Omental fat pad (tissue), 4 donors: ENCODE results near the gene PTPRD. TPM values are rescaled to one million over a fixed set of nuclear protein-coding genes. Genes with fewer than 3 reads are reported as not detected.

Source experiments
- ATAC-seq: fragments of 150-250 bp; one replicate; pipeline ENCODE4 v1.9.1; 2016; ENCODE audit warnings: mild to moderate bottlenecking, moderate library complexity; ENCODE audit not compliant: low FRiP score
- DNase-seq: peaks from one replicate; pipeline ENCODE4 v3.0.0-alpha.2; 2019; ENCODE audit warnings: low spot score
- CTCF ChIP-seq, 3 donors: fragments of 450-650 bp; IDR thresholded peaks; one replicate each; pipeline ENCODE4 v1.5.1; 2016 to 2017; ENCODE audit warnings: antibody characterized with exemption in 3 of 3, mild to moderate bottlenecking in 3 of 3, moderate library complexity in 2 of 3
- total RNA-seq, 4 donors: library from RNA; depleted of rRNA; stranded (reverse); fragments of >200 nt; gene quantifications; one replicate each; pipeline ENCODE4 v1.1.0, GENCODE V29; 2016

The PTPRD gene
- total RNA-seq, 4 donors from 2014 or later, result 3.5 to 34.2 (median 11.2) TPM

- ATAC-seq, result no peak
- no peak for DNase-seq
- TF ChIP-seq CTCF (IDR thresholded peaks at IDR 0.05), result no peak
These were observed 738.5 kb downstream of the PTPRD start for GRCh38 chr9:9874270-9874669.

- no peak for ATAC-seq
- TF ChIP-seq CTCF (IDR thresholded peaks at IDR 0.05), result no peak
- no peak for DNase-seq
These were observed 750.5 kb downstream of the PTPRD start for GRCh38 chr9:9862235-9862810.

GRCh38 chr9:9855177-9856078 lies 757.4 kb downstream of the PTPRD start:
- no peak for DNase-seq
- no peak for ATAC-seq
- no peak for TF ChIP-seq CTCF (IDR thresholded peaks at IDR 0.05)

- no peak for DNase-seq
- ATAC-seq, result no peak
- TF ChIP-seq CTCF (IDR thresholded peaks at IDR 0.05), result no peak
These were observed 765.1 kb downstream of the PTPRD start for GRCh38 chr9:9847750-9848149.

GRCh38 chr9:9846557-9846956 lies 766.2 kb downstream of the PTPRD start:
- ATAC-seq (no peak), DNase-seq (no peak)
- no peak for TF ChIP-seq CTCF (IDR thresholded peaks at IDR 0.05)

- ATAC-seq (no peak), DNase-seq (no peak)
- no peak for TF ChIP-seq CTCF (IDR thresholded peaks at IDR 0.05)
These were observed 792.4 kb downstream of the PTPRD start for GRCh38 chr9:9820436-9820835.

GRCh38 chr9:9819886-9820285 lies 792.9 kb downstream of the PTPRD start:
- no peak for ATAC-seq
- DNase-seq, result no peak

More at GRCh38 chr9:9819886-9820285, 792.9 kb downstream of the PTPRD start:
- TF ChIP-seq CTCF (IDR thresholded peaks at IDR 0.05), result no peak
